A549 (cell line): Measurements from ENCODE around the gene ABCC1.

Experiments used
- BHLHE40 ChIP-seq: IDR thresholded peaks from 2 replicates; pipeline ENCODE4 v1.6.1; 2012; ENCODE audit warnings: low read depth, low read length, inconsistent platforms
- CEBPB ChIP-seq, 2 experiments: fragments of >200 bp in 1 of 2; sonication (Bioruptor Twin) in 1 of 2; formaldehyde crosslinking in 1 of 2; IDR thresholded peaks; 2 replicates each; pipeline ENCODE4 v1.6.1; 2012 to 2016
- CHD4 ChIP-seq: fragments of 200-600 bp; sonication (generic); IDR thresholded peaks from 2 replicates; pipeline ENCODE4 v1.6.1; 2016; ENCODE audit warnings: antibody characterized with exemption, mild to moderate bottlenecking, borderline replicate concordance
- CTCF ChIP-seq: fragments of >200 bp; sonication (Bioruptor Twin); formaldehyde crosslinking; IDR thresholded peaks from 3 replicates; pipeline ENCODE4 v1.5.1; 2016
- ESRRA ChIP-seq: fragments of 150-350 bp; IDR thresholded peaks from 2 replicates; pipeline ENCODE4 v1.6.1; 2014; ENCODE audit warnings: mild to moderate bottlenecking, low read length, borderline replicate concordance
- HOXA7 ChIP-seq: fragments of 250-450 bp; sonication (Bioruptor Pico); IDR thresholded peaks from 2 replicates; pipeline ENCODE4 v1.5.0; 2020; ENCODE audit warnings: mild to moderate bottlenecking, moderate library complexity
- MAX ChIP-seq: IDR thresholded peaks from 2 replicates; pipeline ENCODE4 v1.6.1; 2012
- MAZ ChIP-seq: fragments of 150-350 bp; IDR thresholded peaks from 2 replicates; pipeline ENCODE4 v1.6.1; 2014; ENCODE audit warnings: antibody characterized with exemption, low read depth, low read length, borderline replicate concordance
- NPAS2 ChIP-seq: fragments of 250-450 bp; sonication (Bioruptor Pico); IDR thresholded peaks from 2 replicates; pipeline ENCODE4 v1.8.0; 2022; ENCODE audit warnings: mild to moderate bottlenecking, moderate library complexity, borderline replicate concordance
- PHF8 ChIP-seq: fragments of 200-600 bp; sonication (generic); IDR thresholded peaks from 2 replicates; pipeline ENCODE4 v1.6.1; 2016; ENCODE audit warnings: low read depth, mild to moderate bottlenecking, antibody characterized with exemption, moderate library complexity, borderline replicate concordance
- POLR2A ChIP-seq: IDR thresholded peaks from 2 replicates; pipeline ENCODE4 v1.6.1; 2012; ENCODE audit warnings: mild to moderate bottlenecking, low read length
- REST ChIP-seq: fragments of 200-600 bp; sonication (generic); IDR thresholded peaks from 2 replicates; pipeline ENCODE4 v1.6.1; 2016; ENCODE audit warnings: antibody characterized with exemption, mild to moderate bottlenecking, moderate library complexity
- RFX5 ChIP-seq: fragments of 450-650 bp; IDR thresholded peaks from 2 replicates; pipeline ENCODE4 v1.7.1; 2014; ENCODE audit warnings: antibody characterized with exemption, mild to moderate bottlenecking, moderate library complexity
- SMC3 ChIP-seq: fragments of >200 bp; sonication (Bioruptor Twin); formaldehyde crosslinking; IDR thresholded peaks from 3 replicates; pipeline ENCODE4 v1.6.1; 2018; ENCODE audit warnings: inconsistent platforms

- no peak for TF ChIP-seq HOXA7 (CRISPR knock-in tag)
- TF ChIP-seq MAZ: no peak
- no peak for TF ChIP-seq MAX
- TF ChIP-seq RFX5: no peak
- no peak for TF ChIP-seq CTCF
- TF ChIP-seq CEBPB (IDR thresholded peaks at IDR 0.05): no peak
- no peak for TF ChIP-seq CHD4
- TF ChIP-seq REST: no peak
- TF ChIP-seq SMC3: no peak
- no peak for TF ChIP-seq POLR2A
- TF ChIP-seq BHLHE40: no peak
- no peak for TF ChIP-seq PHF8
- no peak for TF ChIP-seq NPAS2 (CRISPR knock-in tag)
- TF ChIP-seq ESRRA: no peak
These were observed 200.9 kb downstream of the ABCC1 start for GRCh38 chr16:16150117-16150877.
